HG03103 (cell line): ENCODE results near the gene ARHGEF12.

ENCODE experiments used
- ATAC-seq: cut with Tn5 transposase; IDR thresholded peaks from one replicate; pipeline ENCODE4 v1.9.1; 2021; ENCODE audit warnings: low read depth; ENCODE audit not compliant: unreplicated experiment

The ARHGEF12 gene, protein sequence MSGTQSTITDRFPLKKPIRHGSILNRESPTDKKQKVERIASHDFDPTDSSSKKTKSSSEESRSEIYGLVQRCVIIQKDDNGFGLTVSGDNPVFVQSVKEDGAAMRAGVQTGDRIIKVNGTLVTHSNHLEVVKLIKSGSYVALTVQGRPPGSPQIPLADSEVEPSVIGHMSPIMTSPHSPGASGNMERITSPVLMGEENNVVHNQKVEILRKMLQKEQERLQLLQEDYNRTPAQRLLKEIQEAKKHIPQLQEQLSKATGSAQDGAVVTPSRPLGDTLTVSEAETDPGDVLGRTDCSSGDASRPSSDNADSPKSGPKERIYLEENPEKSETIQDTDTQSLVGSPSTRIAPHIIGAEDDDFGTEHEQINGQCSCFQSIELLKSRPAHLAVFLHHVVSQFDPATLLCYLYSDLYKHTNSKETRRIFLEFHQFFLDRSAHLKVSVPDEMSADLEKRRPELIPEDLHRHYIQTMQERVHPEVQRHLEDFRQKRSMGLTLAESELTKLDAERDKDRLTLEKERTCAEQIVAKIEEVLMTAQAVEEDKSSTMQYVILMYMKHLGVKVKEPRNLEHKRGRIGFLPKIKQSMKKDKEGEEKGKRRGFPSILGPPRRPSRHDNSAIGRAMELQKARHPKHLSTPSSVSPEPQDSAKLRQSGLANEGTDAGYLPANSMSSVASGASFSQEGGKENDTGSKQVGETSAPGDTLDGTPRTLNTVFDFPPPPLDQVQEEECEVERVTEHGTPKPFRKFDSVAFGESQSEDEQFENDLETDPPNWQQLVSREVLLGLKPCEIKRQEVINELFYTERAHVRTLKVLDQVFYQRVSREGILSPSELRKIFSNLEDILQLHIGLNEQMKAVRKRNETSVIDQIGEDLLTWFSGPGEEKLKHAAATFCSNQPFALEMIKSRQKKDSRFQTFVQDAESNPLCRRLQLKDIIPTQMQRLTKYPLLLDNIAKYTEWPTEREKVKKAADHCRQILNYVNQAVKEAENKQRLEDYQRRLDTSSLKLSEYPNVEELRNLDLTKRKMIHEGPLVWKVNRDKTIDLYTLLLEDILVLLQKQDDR (N-terminal part only)

DNA sequence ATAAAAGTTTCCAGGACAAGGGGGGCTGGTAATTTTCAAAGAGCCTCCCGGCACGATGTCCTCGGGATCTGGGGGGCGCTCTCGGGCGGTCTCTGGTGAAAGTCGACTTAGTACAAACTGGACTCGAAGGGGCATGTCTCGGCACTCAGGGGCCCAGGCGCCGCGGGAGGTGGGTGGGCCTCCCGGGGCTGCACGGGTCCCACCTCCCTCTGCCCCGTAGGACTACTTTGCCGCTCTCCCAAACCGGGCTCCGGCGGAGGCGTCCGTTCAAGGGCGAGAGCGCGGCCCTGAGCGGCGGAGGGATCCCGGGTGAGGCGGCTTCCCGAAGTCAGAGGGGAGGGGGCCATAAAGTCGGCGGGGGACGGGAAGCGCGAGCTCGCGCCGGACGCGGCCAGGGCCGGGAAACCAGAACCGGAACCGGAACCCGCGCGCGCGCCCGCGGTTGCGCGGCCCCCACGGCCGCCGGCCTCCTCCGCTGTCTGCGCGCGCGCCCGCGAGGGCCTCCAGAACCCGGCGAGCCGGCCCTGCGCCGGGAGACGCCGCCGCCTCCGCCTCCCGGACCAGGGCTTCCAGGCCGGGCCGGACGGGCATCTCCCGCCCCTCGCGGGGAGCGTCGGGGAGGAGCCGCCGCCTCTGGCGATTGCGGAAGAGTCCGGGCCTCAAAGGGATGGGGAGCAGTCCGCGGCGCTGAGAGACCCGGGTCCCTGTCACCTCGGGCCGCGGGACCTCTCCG lies at the start of gene ARHGEF12:
ARHGEF12 (plus strand) TSS at position 506 of the 733 bp plus-strand sequence. CDS start 831 bp downstream, outside the sequence.
- ATAC-seq, result peak; percentile 51

DNA sequence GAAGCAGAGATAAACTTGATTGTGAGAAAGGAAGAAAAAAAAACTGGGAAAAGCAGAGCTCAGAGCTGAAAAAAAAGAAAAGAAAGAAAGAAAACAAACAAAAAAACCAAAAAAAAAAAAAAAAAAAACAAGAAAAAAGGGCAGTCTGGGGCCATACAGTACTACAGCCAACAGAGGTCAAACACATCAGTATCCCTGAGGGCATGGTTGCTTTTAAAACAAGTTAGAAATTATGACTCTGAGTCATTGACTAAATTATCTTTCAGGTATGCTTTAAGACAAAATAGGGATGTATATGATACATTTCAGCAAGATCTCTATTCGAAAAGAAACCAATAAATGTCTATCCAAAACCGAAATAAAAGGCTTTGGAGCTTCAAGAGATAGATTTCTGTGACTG lies 48.2 kb upstream of the ARHGEF12 start:
- ATAC-seq, result no peak

DNA sequence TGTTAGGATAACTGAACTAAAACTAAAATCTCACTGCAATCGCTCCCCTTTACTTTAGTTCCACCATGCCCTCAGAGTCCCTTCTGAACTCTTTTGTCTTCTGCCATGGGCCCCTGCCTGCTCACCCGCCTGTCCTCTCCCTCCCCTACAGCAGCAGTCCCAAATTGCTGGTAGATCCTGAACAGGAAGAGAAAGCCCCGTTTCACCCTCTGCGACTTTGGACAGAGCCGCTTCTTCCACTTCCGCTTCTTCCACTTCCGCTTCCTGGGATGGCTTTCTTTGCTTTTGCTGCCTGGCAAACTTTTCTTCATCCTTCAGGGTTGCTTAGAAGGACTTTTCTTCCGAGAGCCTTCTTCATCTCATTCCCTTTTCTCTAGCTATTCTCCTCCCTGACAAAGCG lies 46.8 kb upstream of the ARHGEF12 start:
- ATAC-seq, result no peak

DNA sequence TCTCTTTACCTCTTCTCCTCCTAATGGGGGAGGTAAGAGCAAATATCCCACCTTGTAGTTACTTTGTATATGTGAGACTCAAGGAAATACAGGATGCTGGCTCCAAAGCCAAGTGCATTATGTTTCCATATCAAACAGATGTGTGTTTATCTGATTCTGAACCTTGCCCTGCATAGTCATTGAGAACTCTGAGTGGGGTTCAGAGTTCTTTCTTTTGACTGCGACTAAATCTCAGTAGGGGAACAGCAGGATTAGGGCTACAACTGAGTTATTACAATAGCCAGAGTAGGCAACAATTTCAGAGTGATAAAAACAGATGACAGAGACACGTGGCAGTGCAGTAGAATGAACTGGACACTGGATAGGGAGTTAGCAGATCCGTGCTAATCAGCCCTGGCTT lies 45.3 kb upstream of the ARHGEF12 start:
- ATAC-seq, result no peak

DNA sequence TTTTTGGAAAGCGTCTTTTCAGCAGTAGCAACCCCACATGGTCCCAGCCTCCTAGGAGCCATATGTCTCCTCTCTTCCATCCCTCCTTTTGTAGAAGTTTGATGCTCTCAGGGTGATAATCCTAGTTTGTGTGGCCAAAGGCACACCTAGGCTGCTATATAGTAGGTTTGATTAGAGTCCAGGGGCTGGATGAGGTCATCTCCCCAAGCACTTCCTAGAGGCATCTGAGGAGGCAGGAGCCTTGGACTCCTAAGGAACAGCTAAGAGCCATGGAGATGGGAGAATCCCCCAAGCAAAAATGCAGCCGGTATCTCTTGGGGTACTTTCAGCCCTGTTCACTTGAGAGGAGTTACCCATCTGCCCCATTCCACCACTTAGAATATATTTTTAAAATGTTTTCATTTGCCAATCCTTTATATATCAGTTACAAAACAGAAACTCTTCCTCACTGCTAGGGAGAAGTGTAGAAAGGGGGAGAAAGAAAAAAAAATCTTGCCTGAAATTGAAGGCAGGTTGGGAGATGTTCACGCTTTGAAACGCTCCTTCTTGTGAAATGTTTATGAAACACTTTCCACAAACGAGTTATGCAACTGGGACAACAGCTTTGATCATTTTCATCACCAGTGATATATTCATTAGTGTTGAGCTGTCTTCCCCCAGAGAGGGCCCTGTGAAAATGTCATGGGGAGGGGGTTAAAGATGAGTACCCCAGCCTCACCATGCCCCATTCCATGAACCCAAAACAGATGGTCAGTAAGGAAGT lies 43.0 kb upstream of the ARHGEF12 start:
- ATAC-seq, result no peak

DNA sequence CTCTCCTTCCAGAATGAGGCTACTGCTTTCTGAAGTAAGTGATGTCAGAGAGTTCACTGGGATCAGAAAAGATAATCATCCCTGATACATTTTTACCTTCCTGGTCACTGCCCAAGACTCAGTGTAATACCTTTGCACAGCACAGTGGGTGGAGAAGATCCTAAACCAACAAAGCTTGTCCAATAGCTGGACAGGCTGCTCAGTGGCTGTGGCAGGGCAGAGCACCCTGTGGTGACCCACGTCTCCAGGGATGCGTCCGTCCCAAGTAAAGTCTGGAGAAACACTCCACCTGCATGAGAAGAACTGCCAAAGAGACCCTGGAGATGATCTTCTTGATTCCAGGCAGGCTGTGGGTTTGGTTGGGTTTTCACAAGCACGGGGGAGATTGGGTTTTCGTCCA lies 42.1 kb upstream of the ARHGEF12 start:
- ATAC-seq, result no peak

DNA sequence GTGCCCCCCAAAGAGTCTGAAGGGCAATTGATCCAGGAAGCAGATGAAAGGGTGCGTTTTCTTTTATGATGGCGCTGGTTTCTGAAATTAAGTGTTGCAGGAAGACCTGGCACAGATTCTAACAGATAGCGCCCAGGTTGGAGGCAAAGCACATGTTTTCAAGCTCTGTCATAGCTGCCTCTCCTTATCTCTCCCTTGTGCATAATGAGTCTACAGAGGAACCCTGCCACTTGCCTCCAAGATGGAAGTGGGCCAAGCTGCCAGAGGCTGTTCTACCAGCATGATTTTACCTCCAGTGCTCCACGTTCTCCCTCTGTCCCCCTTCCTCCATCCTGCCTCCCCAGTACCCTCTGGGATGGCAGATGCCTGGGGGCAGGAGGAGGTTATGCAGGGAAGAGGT lies 41.1 kb upstream of the ARHGEF12 start:
- no peak for ATAC-seq

DNA sequence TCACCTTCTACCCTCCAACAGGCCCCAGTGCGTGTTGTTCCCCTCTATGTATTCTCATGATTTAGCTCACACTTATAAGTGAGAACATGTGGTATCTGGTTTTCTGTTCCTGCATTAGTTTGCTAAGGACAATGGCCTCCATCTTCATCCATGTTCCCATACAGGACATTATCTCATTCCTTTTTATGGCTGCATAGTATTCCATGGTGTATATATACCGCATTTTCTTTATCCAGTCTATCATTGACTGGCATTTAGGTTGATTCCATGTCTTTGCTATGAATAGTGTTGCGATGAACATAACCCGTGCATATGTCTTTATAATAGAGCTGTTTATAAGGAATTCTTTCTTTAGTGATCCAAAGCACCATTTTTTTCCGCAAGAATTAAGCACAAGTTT lies 39.7 kb upstream of the ARHGEF12 start:
- ATAC-seq, result no peak

DNA sequence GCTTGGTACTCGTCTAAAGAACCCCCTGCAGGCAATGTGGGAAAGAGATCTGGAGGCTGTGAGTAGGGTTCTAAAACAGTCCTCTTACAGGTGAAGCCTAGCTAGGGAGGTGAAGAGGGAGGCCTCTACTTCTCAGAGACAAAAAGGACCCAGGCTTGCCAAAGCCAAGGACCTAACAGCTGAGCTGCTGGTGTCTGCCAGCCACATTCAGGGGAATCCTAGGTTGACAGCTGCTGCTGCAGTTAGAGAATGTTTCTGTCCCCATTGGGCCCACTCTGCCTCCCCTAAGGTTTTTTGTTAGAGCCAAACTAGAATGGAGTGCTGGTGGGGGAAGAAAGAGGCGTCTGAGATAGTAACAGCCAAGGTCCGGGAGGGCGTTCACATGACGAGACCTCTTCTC lies 37.8 kb upstream of the ARHGEF12 start:
- no peak for ATAC-seq

DNA sequence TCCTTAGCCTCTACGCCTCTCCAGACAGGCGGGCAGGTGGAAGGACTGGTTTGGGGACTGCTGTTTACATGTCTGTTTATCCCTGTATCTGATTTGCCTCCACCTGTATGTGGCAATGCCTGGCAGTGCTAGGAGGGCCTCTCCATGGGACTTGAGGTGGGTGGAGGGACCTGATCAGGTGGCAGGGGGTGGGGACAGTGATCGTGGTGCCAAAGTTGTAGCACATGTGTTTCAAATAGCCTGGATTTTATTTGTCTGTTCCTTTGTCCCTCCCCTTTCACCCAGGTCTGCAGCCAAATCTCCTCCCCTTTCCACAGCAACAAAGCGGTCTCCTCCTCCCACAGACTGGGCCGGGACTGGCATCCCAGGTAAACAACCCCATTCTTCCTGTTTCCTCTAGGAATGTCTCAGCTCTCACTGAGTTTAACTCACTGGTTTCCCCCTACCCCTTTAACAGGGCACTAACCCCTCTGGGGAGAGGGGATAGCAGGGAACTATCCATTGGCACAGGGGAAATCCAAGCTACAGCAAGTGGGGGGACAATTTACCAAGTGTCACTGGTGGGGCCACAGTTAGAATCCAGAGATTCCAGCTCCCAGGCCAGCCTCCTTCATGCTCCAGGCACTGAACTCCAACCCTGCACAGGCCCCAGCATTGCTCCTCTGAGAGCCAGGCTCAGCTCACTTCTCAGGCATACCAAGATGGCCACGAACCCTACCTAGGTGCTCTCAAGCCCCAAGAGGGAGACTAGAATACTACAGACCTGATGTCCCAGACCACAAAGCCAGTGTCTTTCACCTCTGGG lies 34.0 kb upstream of the ARHGEF12 start:
- no peak for ATAC-seq

DNA sequence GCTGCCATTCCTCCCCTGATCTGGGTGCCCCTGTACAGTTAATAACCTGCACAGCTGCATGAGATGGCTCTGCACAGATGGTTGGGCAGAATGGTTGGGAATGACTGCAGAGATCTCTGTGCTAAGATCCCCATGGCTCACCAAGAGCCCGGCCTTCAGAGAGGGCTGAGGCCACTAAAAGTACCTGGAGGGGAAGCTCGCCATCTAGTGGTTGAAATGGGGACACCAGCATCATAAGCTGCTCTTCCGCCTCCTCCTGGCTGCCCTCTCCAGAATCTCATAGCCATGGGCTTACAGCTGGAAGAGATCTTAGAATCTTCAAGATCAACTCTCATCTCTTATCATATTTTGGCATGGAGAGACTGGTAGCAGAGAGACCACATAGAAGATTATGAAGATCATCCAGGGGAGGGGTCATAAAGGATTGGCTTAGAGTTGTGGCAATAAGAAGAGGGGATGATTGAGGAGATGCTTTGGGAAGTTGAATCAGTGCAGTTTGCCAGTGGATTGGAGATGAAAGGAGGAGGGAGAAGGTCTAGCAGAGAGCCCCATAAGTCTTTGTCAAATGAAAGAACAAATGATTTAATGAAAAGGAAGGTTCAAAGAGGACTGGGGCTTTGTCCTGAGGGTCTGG lies 33.1 kb upstream of the ARHGEF12 start:
- no peak for ATAC-seq

DNA sequence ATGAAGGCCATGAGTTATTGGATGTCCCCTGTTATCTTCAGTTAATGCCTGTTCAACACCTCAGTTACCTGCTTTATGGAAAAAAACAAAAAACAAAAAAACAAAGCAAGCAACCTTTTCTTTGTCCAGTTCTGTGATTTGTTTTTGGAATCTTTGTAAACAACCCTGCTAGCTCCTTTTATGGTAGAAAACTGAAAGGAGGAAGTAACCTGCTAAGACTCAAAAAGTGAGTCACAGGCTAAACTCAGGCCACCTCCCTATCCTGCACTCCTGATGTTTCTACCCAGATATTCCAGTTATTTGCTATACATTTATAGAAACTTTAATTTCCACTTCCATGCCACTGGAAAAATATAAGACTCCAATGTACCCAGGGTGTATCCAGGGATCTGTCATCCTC lies 31.7 kb upstream of the ARHGEF12 start:
- ATAC-seq, result no peak

DNA sequence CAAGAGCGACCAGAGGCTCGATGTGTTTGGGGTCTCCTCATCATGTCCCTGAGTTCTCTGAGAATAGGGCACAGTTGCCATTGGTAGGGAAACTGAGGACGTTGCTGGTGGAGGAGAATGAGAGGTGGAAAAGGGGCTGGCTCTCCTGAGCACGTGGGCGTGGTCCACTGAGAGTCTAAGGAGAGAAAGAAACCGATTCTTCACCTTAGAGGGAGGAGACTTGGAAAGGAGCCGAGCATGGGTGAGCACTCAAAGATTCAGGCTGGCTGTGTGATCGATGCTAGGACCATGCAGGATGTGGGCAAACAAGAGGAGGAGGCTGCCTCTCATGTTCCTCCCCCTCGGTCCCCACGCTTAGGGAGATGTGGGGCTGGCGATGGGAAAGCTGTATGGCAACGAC lies 30.9 kb upstream of the ARHGEF12 start:
- ATAC-seq, result no peak

DNA sequence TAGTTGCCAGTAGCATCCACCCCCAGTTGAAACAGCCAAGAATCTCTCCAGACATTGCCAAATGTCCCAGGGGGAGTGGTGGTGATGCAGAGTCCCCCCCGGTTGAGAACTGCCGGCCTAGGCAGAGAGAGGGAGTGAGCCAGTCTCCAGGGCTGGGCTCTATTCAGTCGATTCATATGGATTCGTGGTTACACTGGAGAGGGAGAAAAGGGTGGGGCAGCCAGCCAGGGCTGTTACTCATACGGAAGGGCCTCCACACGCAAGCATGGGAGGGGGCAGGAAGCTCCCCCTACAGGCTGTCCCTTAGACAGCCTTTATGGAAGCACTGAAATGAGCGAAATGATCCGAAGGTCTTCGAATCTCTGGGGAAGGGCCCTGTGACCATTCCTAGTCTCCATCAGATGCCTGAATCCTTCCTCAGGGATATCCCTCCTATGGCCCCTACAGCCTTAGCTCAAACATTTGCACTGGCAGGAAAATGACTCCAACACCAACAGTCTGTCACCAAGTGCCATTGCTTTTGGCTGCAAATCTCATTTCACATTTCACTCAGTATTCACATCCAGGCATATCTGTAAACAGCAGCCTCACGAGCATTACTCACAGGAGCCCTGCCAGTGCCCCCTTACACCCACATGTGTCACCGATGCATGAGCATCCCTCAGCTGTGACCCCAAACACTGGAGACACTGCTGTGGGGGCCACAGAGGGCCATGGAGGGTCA lies 29.5 kb upstream of the ARHGEF12 start:
- no peak for ATAC-seq

DNA sequence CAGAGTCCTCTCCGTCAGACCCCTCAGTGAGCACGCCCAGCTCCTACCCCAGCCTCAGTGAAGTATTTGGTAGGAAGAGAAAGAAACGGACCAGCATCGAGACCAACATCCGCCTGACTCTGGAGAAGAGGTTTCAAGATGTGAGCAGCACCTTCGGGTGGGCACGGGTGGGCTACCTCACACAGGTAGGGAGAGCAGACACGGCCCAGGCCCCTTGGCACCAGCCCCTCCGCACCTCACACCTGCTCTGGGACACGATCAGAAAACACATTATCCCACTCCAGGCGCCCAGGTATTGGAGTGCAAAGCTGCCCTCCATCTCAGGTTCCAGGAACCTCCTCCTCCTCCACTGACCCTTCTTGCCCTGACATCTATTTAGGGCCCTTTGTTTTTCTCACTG lies 28.7 kb upstream of the ARHGEF12 start:
- ATAC-seq, result no peak

DNA sequence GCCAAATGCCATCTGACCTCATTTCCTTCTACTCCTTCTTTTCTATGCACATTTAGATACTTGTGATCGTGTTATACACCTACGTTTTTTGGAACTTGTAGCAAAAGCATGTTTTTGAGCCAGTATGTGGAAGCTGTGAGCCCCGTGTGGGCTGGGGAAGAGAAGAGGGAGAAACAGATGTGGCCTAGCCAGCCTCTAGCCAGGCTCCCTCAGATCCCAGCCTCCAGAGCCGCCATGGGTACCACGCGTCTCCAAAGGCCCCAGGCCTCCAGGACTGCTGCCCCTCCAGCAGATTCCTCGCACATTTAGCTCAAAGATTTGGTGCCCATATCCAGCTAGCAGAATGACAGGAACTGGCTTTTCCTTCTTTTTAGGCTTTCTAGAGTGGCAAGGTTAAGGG lies 28.1 kb upstream of the ARHGEF12 start:
- ATAC-seq, result no peak

DNA sequence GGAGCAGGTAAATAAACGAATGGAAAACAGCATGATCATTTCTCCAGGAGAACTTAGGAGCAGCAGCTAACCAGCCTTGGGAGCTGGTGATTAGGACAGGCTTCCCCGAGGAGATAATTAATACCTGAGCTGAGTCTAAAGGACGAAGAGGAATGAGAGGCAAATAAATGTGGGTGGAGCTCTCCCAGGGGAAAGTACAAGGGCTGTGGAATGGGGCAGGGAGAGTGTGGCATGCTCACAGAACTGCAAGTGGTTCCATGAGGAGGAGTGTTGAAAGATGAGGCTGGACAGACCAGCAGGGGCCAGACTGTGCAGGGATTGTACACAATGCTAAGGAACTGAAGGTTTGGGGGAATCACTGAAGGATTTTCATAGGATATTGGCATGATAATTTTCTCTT lies 25.3 kb upstream of the ARHGEF12 start:
- no peak for ATAC-seq

DNA sequence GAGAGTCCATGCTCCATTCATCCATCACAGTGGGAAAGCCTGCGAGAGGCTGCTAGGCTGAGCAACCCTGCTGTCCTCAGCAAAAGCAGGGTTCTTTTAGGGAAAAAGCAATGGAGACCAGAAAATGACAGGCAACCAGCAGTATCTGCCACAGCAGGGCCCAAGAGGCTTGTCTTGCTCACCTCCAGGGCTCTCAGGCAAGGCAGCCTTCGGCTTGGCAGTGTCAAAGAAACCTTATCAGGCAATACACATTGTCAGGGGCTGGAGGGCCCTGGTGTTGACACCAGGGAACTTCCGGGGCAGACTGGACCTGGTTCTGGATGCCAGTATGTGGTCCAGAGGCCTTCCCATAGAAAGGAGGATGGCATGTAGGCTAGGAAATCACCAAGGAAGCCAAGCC lies 21.4 kb upstream of the ARHGEF12 start:
- no peak for ATAC-seq
